ENCODE results near the gene LAPTM5. TPM values are rescaled to one million over a fixed set of nuclear protein-coding genes. Genes with fewer than 3 reads are reported as not detected.

LAPTM5 gene
- total RNA-seq, 1 experiment from 2014 or later: not detected

- H3K27ac ChIP-seq (ENCODE audit: low read length): no peak overlapping the region
- H3K4me1 ChIP-seq (ENCODE audit: insufficient read depth, low read length): no peaks in the 10 kb centered on the region
- CTCF ChIA-PET: no interaction called here
- intact Hi-C loops (cut with micrococcal nuclease): loop anchor here (5.0 to 10.0 kb wide), 4 partner anchors 998 to 1818 kb away; no protein-coding TSS in a partner anchor
- H3K27me3 ChIP-seq (ENCODE audit: low read length): 0 out of 2 replicates have a peak, but pooled peaks cover 3% of the 10 kb centered on the region
- DNase-seq: no peak
- no peaks in the 10 kb centered on the region for H3K9me2 ChIP-seq (replicated peaks; ENCODE audit: low read length)
- H3K9ac ChIP-seq (ENCODE audit: low read length): no peak overlapping the region
- ATAC-seq: no peak
- BruUV-seq (replicated peaks): no TSS peak
- no peak overlapping the region for H2AFZ ChIP-seq (ENCODE audit: low read length)
- H3K4me2 ChIP-seq (ENCODE audit: low read length): no peak overlapping the region
- POLR2A ChIA-PET (ENCODE audit: unreplicated experiment): no interaction called here
- no peaks in the 10 kb centered on the region for H3F3A ChIP-seq (ENCODE audit: low read length, unreplicated experiment)
- H3K4me3 ChIP-seq (ENCODE audit: low read length): no peak overlapping the region
- no peaks in the 10 kb centered on the region for H4K20me1 ChIP-seq (ENCODE audit: low read length)
- no peaks in the 10 kb centered on the region for H3K79me2 ChIP-seq (ENCODE audit: low read length)
- no peaks in the 10 kb centered on the region for H3K36me3 ChIP-seq (ENCODE audit: low read depth, low read length)
- no peaks in the 10 kb centered on the region for H3K9me3 ChIP-seq (ENCODE audit: low read length)
- no peak for TF ChIP-seq CTCF (conservative IDR thresholded peaks at IDR 0.05; ENCODE audit: low read depth, low read length)
- no peak for TF ChIP-seq EZH2 (IDR thresholded peaks at IDR 0.05; ENCODE audit: low read length, unreplicated experiment)
- TF ChIP-seq EZH2phosphoT487 (IDR thresholded peaks at IDR 0.05; ENCODE audit: borderline replicate concordance, low read length): no peak
Measured at GRCh38 chr1:30704765-30705509, 52.6 kb downstream of the LAPTM5 start.

GRCh38 chr1:30704271-30704670 lies 53.3 kb downstream of the LAPTM5 start:
- CTCF ChIA-PET: no interaction called here
- H3K79me2 ChIP-seq (ENCODE audit: low read length): no peaks in the 10 kb centered on the region
- no peak overlapping the region for H3K4me2 ChIP-seq (ENCODE audit: low read length)
- H3K9me2 ChIP-seq (replicated peaks; ENCODE audit: low read length): no peaks in the 10 kb centered on the region
- no peak overlapping the region for H2AFZ ChIP-seq (ENCODE audit: low read length)
- no TSS peak for BruUV-seq (replicated peaks)
- H3F3A ChIP-seq (ENCODE audit: low read length, unreplicated experiment): no peaks in the 10 kb centered on the region
- no peak for DNase-seq
- POLR2A ChIA-PET (ENCODE audit: unreplicated experiment): no interaction called here
- no peaks in the 10 kb centered on the region for H3K9me3 ChIP-seq (ENCODE audit: low read length)
- no peaks in the 10 kb centered on the region for H3K36me3 ChIP-seq (ENCODE audit: low read depth, low read length)
- no peak overlapping the region for H3K27ac ChIP-seq (ENCODE audit: low read length)
- H3K4me3 ChIP-seq (ENCODE audit: low read length): no peak overlapping the region
- intact Hi-C loops (cut with micrococcal nuclease): loop anchor here (10.0 kb wide), 1 partner anchor 1189 kb away; no protein-coding TSS in a partner anchor
- H4K20me1 ChIP-seq (ENCODE audit: low read length): no peaks in the 10 kb centered on the region
- 0 out of 2 replicates have a peak, but pooled peaks cover 3% of the 10 kb centered on the region for H3K27me3 ChIP-seq (ENCODE audit: low read length)
- TF ChIP-seq EZH2phosphoT487 (IDR thresholded peaks at IDR 0.05; ENCODE audit: borderline replicate concordance, low read length) (no peak), CTCF (conservative IDR thresholded peaks at IDR 0.05; ENCODE audit: low read depth, low read length) (no peak)
- H3K4me1 ChIP-seq (ENCODE audit: insufficient read depth, low read length): no peaks in the 10 kb centered on the region
- no peak for ATAC-seq
- no peak overlapping the region for H3K9ac ChIP-seq (ENCODE audit: low read length)

GRCh38 chr1:30702823-30703222 lies 54.8 kb downstream of the LAPTM5 start:
- no peaks in the 10 kb centered on the region for H3F3A ChIP-seq (ENCODE audit: low read length, unreplicated experiment)
- H2AFZ ChIP-seq (ENCODE audit: low read length): no peak overlapping the region
- no peak overlapping the region for H3K4me3 ChIP-seq (ENCODE audit: low read length)
- POLR2A ChIA-PET (ENCODE audit: unreplicated experiment): no interaction called here
- no peak overlapping the region for H3K9ac ChIP-seq (ENCODE audit: low read length)
- H3K27me3 ChIP-seq (ENCODE audit: low read length): 0 out of 2 replicates have a peak, but pooled peaks cover 3% of the 10 kb centered on the region
- intact Hi-C loops (cut with micrococcal nuclease): loop anchor here (10.0 kb wide), 1 partner anchor 1188 kb away; no protein-coding TSS in a partner anchor
- CTCF ChIA-PET: no interaction called here
- ATAC-seq (no peak), DNase-seq (no peak)
- no peaks in the 10 kb centered on the region for H3K79me2 ChIP-seq (ENCODE audit: low read length)
- no peaks in the 10 kb centered on the region for H4K20me1 ChIP-seq (ENCODE audit: low read length)
- H3K4me2 ChIP-seq (ENCODE audit: low read length): no peak overlapping the region
- BruUV-seq (replicated peaks): no TSS peak
- H3K36me3 ChIP-seq (ENCODE audit: low read depth, low read length): no peaks in the 10 kb centered on the region
- no peak overlapping the region for H3K27ac ChIP-seq (ENCODE audit: low read length)
- H3K4me1 ChIP-seq (ENCODE audit: insufficient read depth, low read length): no peaks in the 10 kb centered on the region
- no peaks in the 10 kb centered on the region for H3K9me2 ChIP-seq (replicated peaks; ENCODE audit: low read length)
- H3K9me3 ChIP-seq (ENCODE audit: low read length): no peaks in the 10 kb centered on the region
- TF ChIP-seq EZH2phosphoT487 (IDR thresholded peaks at IDR 0.05; ENCODE audit: borderline replicate concordance, low read length): no peak
- no peak for TF ChIP-seq EZH2 (IDR thresholded peaks at IDR 0.05; ENCODE audit: low read length, unreplicated experiment)
- no peak for TF ChIP-seq CTCF (conservative IDR thresholded peaks at IDR 0.05; ENCODE audit: low read depth, low read length)

Measured in PC-3 (cell line).